HCEC 1CT (cell line): ENCODE measurements around the gene APBA2.

Experiments used
- DNase-seq: peaks from one replicate; pipeline ENCODE4 v3.0.0-alpha.2; 2017

APBA2 gene

GRCh38 chr15:29066838-29067237, 181.1 kb downstream of the APBA2 start:
- DNase-seq = no peak

- no peak for DNase-seq
These were observed 182.2 kb downstream of the APBA2 start for GRCh38 chr15:29067949-29068348.

- DNase-seq = no peak
These were observed 184.9 kb downstream of the APBA2 start for GRCh38 chr15:29070471-29071231.

- no peak for DNase-seq
These were observed 185.6 kb downstream of the APBA2 start for GRCh38 chr15:29071232-29071881.

- no peak for DNase-seq
These were observed 186.1 kb downstream of the APBA2 start for GRCh38 chr15:29071882-29072273.

- no peak for DNase-seq
These were observed 186.7 kb downstream of the APBA2 start for GRCh38 chr15:29072444-29072843.

GRCh38 chr15:29074045-29074444, 188.3 kb downstream of the APBA2 start:
- DNase-seq = no peak

GRCh38 chr15:29078541-29078940, 192.8 kb downstream of the APBA2 start:
- DNase-seq = no peak

GRCh38 chr15:29079479-29079878, 193.7 kb downstream of the APBA2 start:
- DNase-seq = no peak

GRCh38 chr15:29081781-29082180, 196.0 kb downstream of the APBA2 start:
- no peak for DNase-seq

GRCh38 chr15:29083161-29083560, 197.4 kb downstream of the APBA2 start:
- no peak for DNase-seq

GRCh38 chr15:29083858-29084257, 198.1 kb downstream of the APBA2 start:
- no peak for DNase-seq

- DNase-seq = no peak
These were observed 200.2 kb downstream of the APBA2 start for GRCh38 chr15:29086001-29086400.

- no peak for DNase-seq
These were observed 201.1 kb downstream of the APBA2 start for GRCh38 chr15:29086891-29087290.

GRCh38 chr15:29087521-29088285, 201.9 kb downstream of the APBA2 start:
- DNase-seq = no peak

GRCh38 chr15:29088666-29089065, 202.9 kb downstream of the APBA2 start:
- DNase-seq = no peak

- no peak for DNase-seq
These were observed 204.2 kb downstream of the APBA2 start for GRCh38 chr15:29089731-29090616.

- peak; percentile 15 for DNase-seq
These were observed 205.1 kb downstream of the APBA2 start for GRCh38 chr15:29090617-29091466.

- no peak for DNase-seq
These were observed 205.9 kb downstream of the APBA2 start for GRCh38 chr15:29091666-29092065.

- DNase-seq = no peak
These were observed 206.7 kb downstream of the APBA2 start for GRCh38 chr15:29092376-29093064.

- no peak for DNase-seq
These were observed 207.3 kb downstream of the APBA2 start for GRCh38 chr15:29093065-29093435.
